Stimulated activated CD8-positive, alpha-beta memory T cell treated with anti-CD3 and anti-CD28 coated beads, Interleukin-4, amount 100 ng/mL, for 1 hour (primary cell): ENCODE measurements around the gene TLE3.
A peak's percentile ranks its signal among the peaks of the same experiment; 100 is the strongest.
"Not testable (repeated sequence)": the region's sequence is repeated elsewhere in the genome, so short reads cannot be mapped to it uniquely, and the experiment has no call there.

Experiments
- DNase-seq, 2 donors: peaks; one replicate each; pipeline ENCODE4 v3.0.0-alpha.2; 2020; ENCODE audit warnings: low read depth in 2 of 2, low spot score in 1 of 2

Gene TLE3

DNA sequence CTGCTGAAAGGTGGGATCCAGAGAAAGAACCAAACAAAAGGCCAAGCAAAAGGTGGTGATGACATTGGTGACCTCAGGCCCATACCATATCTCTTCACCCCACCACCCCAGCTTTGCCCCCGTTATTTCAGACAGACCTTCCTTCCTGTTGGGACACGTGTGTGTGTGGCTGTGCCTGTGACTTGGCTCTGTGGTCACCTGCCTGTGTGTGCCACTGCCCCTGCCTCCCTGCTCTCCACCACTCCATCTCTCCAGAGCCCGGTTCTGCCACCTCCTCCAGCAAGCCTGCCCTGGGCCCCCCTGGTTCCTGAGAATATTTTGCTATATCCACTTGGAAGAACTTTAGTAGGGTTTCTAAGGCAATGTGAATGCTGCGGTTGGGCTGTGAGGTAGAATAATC, 28.6 kb upstream of the TLE3 start:
- DNase-seq, result no peak

DNA sequence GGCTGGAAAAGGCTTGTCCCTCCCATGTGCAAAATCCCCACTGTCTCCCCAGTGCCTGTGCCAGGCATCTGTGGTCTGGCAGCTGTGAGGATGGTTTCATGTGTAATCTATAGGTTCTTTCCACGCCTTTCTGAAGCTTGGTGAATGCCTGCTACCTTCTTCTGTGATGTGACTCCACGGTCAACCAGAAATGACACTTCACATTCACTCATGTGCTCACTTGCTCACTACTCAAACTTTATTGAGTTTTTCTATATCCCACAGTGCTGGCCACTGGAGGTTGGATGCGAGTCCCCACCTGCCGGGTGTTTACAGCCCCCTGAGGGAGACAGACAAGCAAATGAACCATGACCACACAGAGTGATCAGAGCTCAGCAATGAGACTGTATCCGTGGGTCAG, 27.9 kb upstream of the TLE3 start:
- no peak for DNase-seq

- no peak for DNase-seq
Measured at GRCh38 chr15:70121624-70122302, 24.0 kb upstream of the TLE3 start.

DNA sequence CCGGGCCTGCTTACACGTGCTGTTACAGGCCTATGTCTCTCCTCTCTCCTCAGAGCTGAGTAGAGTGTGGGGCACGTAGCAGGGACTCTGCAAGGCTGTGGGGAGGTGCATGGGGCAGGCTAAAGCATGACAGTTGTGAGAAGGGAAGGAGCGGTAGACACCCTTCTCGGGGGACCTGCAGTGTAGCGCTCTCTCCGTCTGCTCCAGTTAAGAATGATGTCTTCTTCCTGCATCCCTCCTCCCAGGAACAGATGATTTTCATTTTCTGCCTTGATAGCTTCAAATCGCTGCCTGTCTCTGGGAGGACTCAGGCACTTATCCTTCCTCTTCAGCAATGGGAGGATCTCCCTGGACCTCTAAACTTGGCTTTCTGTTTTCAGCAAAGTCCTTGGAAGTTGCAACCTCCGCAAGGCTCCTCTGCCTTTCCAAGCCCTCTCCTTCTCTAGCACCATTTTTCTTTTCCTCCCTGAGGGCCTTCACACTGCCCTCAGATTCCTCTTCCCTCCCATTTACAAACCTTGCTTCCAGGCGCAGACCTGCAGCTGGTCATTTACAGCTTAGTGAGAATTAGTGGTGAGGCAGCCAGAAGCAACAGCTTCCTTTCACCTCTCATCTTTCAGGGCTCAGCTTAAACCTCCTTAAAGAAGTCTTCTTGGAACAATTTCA, 23.4 kb upstream of the TLE3 start:
- no peak for DNase-seq

DNA sequence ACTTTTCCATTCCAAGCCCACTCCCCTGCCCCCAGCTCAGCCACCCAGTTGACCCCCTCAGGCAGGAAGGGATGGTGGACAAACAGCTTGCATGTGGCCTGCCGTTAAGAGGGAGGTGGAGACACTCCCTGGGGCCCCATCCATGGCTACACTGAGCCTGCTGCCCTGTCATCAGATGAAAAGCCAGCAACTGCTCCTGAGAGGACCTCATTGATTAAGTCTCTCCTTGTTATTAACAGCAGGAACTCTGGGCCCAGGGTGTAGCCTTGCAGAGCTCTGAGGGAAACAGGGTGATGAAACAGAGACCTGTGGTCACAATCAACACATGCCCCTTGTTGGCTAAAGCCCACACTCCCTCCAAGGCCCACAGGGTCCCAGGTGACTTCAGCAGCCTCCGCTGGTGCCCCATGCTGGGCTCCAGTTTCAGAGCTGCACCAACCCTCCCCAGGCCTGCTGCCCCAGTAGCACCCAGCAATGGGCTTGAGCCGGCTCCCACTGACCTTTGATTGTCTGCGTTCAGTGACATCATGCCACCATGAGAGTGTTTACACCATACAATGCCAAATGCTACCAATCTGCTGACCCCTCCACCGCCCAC, 22.3 kb upstream of the TLE3 start:
- no peak for DNase-seq

DNA sequence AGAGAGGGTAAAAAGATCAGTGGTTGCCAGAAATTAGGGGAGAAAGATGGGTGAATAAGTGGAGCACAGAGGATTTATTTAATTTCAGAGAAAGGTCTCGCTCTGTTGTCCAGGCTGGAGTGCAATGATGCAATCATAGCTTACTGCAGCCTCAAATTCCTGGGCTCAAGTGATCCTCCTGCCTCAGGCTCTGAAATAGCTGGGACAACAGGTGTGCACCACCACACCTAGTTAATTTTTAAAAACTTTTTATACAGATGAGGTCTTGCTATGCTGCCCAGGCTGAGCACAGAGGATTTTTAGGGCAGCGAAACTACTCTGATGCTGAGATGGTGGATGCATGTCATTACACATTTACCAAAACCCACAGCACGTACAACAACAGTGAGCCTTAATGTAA, 20.9 kb upstream of the TLE3 start:
- DNase-seq, result no peak

- no peak for DNase-seq
Measured at GRCh38 chr15:70116317-70116716, 18.6 kb upstream of the TLE3 start.

DNA sequence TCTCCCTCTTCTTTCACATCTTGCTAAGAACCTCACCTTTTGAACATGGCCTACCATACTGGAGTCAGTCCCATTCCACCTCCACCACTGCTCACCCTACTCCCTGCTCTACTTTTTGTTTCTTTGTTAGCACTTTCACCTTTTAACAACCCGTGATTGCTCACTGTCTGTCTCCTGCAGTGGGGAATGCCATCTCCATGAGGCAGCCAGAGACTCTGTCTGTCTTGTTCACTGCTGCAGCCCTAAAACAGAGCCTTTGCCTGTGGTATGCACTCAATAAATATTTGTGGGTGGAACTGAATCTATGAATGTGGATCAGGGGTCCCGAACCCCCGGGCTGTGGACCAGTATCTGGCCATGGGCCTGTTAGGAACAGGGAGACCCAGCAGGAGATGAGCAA, 16.5 kb upstream of the TLE3 start:
- DNase-seq, result no peak

DNA sequence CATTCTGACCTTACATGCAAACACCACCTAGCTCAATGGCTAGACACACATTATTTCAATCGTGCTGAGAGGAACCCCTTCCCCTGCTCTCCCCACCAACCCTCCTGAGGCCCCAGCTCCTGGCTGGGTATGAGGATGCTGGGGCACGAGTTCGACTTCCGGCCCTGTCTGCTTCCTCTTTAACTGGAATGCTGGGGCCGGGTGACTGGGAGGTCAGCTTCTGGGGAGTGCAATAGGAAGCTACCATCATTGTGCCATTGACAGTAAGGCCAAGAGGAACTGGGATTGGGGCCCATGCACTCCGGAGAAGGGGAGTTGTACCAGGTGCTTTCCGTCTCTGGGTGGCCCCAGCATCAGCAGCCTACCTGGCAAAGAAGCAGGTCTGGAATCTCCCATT, 15.6 kb upstream of the TLE3 start:
- no peak for DNase-seq

DNA sequence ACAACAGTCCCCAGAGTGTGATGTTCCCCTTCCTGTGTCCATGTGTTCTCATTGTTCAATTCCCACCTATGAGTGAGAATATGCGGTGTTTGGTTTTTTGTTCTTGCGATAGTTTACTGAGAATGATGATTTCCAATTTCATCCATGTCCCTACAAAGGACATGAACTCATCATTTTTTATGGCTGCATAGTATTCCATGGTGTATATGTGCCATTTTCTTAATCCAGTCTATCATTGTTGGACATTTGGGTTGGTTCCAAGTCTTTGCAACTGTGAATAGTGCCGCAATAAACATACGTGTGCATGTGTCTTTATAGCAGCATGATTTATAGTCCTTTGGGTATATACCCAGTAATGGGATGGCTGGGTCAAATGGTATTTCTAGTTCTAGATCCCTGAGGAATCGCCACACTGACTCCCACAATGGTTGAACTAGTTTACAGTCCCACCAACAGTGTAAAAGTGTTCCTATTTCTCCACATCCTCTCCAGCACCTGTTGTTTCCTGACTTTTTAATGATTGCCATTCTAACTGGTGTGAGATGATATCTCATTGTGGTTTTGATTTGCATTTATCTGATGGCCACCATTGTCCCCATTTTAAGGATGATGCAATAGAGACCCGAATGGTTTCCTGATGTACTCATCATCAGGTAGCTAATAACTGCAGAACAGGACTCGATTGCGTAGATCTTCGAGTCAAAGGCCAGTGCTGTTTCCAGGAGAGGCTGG, 15.0 kb upstream of the TLE3 start:
- DNase-seq, result not testable (repeated sequence)

DNA sequence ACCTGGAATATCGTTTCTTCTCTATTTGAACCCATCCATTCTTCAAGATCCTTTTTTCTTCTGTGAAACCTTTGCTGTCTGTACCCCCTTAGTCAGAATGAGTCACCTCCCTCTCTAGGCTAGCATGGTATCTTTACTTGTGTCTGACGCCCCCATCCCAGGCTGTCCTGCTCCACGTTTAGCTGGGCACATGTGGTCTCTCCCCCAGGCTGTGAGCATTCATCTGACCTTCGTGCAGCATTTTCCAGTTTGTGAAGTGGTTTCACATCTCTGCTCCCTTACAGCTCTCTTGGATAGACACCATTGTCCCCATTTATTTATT, 14.3 kb upstream of the TLE3 start:
- DNase-seq, result no peak

GRCh38 chr15:70111203-70112073, 13.7 kb upstream of the TLE3 start:
- no peak for DNase-seq

DNA sequence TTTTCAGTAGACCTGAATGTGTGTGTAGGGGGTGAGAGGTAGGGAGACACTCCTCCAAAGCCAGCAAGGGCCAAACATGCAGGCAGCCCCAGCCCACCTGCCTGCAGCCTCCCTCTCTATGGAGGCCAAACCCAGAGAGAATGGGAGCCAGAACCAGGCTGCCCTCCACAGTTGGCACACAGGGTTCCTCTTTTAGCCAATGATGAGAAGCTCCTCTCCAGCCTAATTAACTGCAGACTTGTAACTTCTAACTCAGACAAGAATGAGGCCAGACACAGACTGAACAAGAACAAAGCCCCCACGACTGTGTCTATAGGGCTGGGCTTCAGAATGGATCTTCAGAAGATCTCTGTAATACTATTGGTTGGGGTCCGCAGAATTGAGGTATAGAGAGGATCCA, 12.3 kb upstream of the TLE3 start:
- no peak for DNase-seq

- no peak for DNase-seq
Measured at GRCh38 chr15:70109531-70109930, 11.8 kb upstream of the TLE3 start.

DNA sequence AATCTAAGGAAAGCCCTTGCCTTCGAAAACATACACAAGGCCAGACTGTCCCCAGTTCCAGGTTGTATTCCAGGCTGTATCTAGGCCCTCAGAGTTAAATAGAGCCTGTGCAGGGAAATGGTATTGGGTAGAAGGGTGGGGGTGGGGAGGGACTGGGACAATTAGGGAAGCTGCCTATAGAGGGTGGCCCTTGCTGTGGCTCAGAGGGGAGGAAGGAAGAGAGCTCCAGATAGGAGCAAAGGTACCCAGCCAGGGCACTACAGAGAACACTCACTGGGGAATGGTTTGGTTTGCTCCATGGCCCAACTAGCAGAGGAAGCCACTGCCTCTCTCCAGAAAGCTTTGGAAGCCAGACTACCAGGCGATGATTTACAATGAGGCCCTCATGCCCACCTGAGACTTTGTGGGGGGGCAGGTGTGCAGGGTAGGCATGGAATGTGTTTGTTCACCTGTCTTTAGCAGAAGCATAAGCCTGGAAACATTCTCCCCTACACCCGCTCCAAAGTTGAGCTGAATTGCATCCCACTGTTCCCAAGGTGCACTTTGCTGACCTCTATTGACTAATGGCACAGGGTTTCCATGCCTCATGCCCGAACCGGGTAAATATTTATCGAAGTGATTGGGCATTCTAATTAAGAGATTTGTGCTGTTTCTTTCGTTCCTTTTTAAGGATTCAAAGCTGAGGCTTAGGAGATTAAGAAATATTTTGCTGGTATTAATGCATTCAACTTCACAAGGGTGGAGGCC, 6.3 kb upstream of the TLE3 start:
- no peak for DNase-seq

GRCh38 chr15:70102827-70103226, 5.1 kb upstream of the TLE3 start:
- DNase-seq, result no peak

DNA sequence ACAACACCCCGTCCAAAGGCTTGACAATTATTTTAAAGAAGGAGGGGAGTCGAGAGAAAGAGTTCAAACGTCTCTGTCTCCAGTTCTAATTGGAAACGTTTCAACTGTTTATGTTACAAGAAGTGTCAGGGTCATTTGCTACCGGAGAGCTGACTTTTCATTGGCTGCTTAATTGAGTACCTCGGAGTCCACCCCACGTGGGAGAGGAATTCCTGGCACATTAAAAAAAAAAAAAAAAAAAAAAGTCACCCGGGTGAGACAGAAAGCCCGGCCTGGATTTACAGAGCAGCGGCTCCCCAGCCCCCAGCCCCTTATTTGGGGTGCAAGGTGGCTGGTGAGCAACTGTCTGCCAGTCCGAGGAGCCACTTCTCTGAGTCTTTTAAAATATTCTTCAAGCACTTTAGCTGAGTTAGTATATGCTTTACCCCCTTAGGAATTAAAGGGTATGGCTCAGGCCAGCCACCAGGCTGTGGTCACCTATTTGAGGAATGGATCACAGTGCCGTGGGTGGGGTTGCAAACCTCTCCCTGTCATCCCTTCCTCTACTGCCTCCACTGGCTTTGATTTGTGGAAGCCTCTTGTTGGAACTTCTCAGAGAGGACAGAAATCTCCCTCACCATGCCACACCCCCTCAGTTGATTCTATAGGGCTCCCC, 3.9 kb upstream of the TLE3 start:
- no peak for DNase-seq

DNA sequence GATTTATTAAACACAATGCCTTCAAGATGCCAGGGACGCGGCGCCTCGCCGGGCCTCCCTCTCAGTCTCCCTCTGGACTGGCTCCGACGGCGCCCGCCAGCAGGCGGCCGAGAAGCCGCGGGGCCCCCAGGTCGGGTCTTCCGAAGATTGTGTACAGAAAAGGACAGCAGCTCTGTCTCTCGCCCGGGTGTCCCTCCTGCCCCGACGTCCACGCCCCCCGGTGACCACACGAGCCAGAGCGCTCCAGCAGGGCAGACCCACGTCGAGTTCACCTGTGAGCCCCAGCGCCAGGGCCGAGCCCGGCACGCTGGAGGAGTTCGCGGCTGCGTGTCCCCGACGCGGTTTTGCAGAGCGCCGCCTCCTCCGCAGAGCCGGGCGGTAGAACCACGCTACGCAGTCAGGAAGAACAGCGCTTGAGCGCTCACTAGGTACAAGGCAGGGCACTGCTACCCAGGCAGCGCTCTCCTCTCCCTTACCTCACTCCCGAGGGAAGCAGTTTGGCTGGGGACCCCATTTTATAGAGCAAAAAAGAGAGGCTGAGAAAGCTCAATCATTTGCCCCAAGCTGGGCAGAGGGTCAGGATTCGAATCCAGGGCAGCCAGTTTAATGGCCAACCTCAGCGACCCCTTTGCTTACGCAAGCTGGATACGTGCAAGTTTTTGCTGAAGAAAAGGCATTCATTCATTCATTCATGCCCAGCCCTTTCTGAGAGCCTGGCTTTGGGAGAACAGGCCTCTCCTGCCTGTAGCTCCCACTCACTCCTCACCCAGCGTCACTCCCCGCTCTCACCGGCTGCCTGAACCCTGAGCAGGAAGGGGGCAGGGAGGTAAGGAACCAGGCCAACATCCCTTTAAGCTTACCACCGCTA, 3.0 kb upstream of the TLE3 start:
- DNase-seq, result peak in 1 of 2 donors; percentile 45

DNA sequence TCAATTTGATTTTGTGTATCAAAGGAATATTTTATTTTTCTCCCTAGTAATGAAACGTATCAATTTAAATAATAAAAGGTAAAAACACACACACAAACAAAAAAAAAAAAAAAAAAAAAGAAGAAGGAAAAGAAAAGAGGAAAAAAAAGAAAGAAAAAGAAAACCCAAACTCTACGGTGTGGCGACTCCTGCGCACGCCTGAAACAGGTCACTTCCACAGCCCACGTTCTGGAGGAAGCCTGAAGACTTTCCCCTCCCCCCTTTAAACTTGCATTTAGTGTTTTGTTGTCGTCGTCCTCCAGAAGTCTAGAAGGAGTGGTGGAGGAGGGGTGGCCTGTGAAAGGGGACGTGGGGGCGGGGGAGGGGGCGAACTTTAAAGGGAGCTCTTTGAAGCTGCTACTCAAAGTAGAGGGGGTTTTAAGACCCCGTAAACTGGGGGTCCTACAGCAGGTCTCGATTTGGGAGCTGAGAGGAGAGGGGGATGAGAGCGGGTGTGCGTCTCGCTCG, 2.3 kb upstream of the TLE3 start:
- DNase-seq, result no peak
